Endothelial cell (in vitro differentiated cells): ENCODE results near the gene DHRS7B. TPM values are rescaled to one million over a fixed set of nuclear protein-coding genes. Genes with fewer than 3 reads are reported as not detected.
"Not testable (repeated sequence)": the region's sequence is repeated elsewhere in the genome, so short reads cannot be mapped to it uniquely, and the experiment has no call there.

ENCODE experiments used
- DNase-seq: peaks from one replicate; pipeline ENCODE4 v3.0.0; 2021; ENCODE audit warnings: low spot score
- H3K27ac Mint-ChIP-seq: one replicate; pipeline ENCODE4 v1.8.0; 2021; ENCODE audit warnings: mixed read lengths, inconsistent platforms; ENCODE audit not compliant: unreplicated experiment
- H3K27me3 Mint-ChIP-seq: one replicate; pipeline ENCODE4 v1.8.0; 2021; ENCODE audit warnings: mild to moderate bottlenecking, moderate library complexity, mixed read lengths, inconsistent platforms; ENCODE audit not compliant: unreplicated experiment
- H3K36me3 Mint-ChIP-seq: one replicate; pipeline ENCODE4 v1.8.0; 2021; ENCODE audit warnings: mild to moderate bottlenecking, low read depth, mixed read lengths, inconsistent platforms; ENCODE audit not compliant: unreplicated experiment
- H3K4me1 Mint-ChIP-seq: one replicate; pipeline ENCODE4 v1.8.0; 2021; ENCODE audit warnings: mild to moderate bottlenecking, mixed read lengths, inconsistent platforms; ENCODE audit not compliant: unreplicated experiment
- H3K4me3 Mint-ChIP-seq: one replicate; pipeline ENCODE4 v1.8.0; 2021; ENCODE audit warnings: mild to moderate bottlenecking, mixed read lengths, inconsistent platforms; ENCODE audit not compliant: unreplicated experiment
- H3K9me3 Mint-ChIP-seq: one replicate; pipeline ENCODE4 v1.8.0; 2021; ENCODE audit warnings: mixed read lengths, inconsistent platforms; ENCODE audit not compliant: unreplicated experiment
- CTCF ChIP-seq: fragments of 200-600 bp; sonication (generic); IDR thresholded peaks from one replicate; pipeline ENCODE4 v1.5.0; 2021; ENCODE audit warnings: antibody characterized with exemption; ENCODE audit not compliant: unreplicated experiment
- total RNA-seq: library from RNA; stranded (reverse); fragmentation: NEBNext Ultra II Directional; extraction: Animal tissue kit (Norgen Biotek cat#: 25700); gene quantifications from one replicate; pipeline ENCODE4 v1.2.1, GENCODE V29; 2021; ENCODE audit not compliant: unreplicated experiment

The DHRS7B gene
- total RNA-seq, 1 donor from 2014 or later: 31.0 TPM

- TF ChIP-seq CTCF: no peak
- Mint-ChIP-seq H3K9me3 (no peaks in the 10 kb centered on the region), H3K4me3 (no peak overlapping the region), H3K36me3 (peaks cover 36% of the 10 kb centered on the region), H3K27me3 (peaks cover 2% of the 10 kb centered on the region), H3K4me1 (peaks cover 24% of the 10 kb centered on the region), H3K27ac (no peak overlapping the region)
- no peak for DNase-seq
These were observed 64.9 kb downstream of the DHRS7B start for GRCh38 chr17:21191698-21192097.

- H3K27me3 Mint-ChIP-seq, H3K9me3 Mint-ChIP-seq, H3K27ac Mint-ChIP-seq, DNase-seq: not testable (repeated sequence)
- peaks cover 43% of the 10 kb centered on the region for H3K36me3 Mint-ChIP-seq
- H3K4me3 Mint-ChIP-seq: peak overlapping the region; percentile 31
- H3K4me1 Mint-ChIP-seq: peaks cover 25% of the 10 kb centered on the region
These were observed 65.7 kb downstream of the DHRS7B start for GRCh38 chr17:21192414-21192813.

GRCh38 chr17:21193031-21193430, 66.3 kb downstream of the DHRS7B start:
- no peak overlapping the region for H3K4me3 Mint-ChIP-seq
- H3K4me1 Mint-ChIP-seq: peaks cover 25% of the 10 kb centered on the region
- no peak for TF ChIP-seq CTCF
- peaks cover 3% of the 10 kb centered on the region for H3K27me3 Mint-ChIP-seq
- no peak for DNase-seq
- H3K27ac Mint-ChIP-seq: no peak overlapping the region
- H3K36me3 Mint-ChIP-seq: peaks cover 49% of the 10 kb centered on the region
- H3K9me3 Mint-ChIP-seq: no peaks in the 10 kb centered on the region

GRCh38 chr17:21194226-21194625, 67.5 kb downstream of the DHRS7B start:
- H3K4me3 Mint-ChIP-seq: no peak overlapping the region
- H3K27me3 Mint-ChIP-seq: peaks cover 7% of the 10 kb centered on the region
- no peaks in the 10 kb centered on the region for H3K9me3 Mint-ChIP-seq
- no peak overlapping the region for H3K27ac Mint-ChIP-seq
- TF ChIP-seq CTCF: no peak
- DNase-seq: no peak
- peaks cover 24% of the 10 kb centered on the region for H3K4me1 Mint-ChIP-seq
- peaks cover 53% of the 10 kb centered on the region for H3K36me3 Mint-ChIP-seq

- H3K9me3 Mint-ChIP-seq: no peaks in the 10 kb centered on the region
- H3K27me3 Mint-ChIP-seq: peaks cover 7% of the 10 kb centered on the region
- TF ChIP-seq CTCF: no peak
- peaks cover 29% of the 10 kb centered on the region for H3K4me1 Mint-ChIP-seq
- no peak overlapping the region for H3K4me3 Mint-ChIP-seq
- peaks cover 53% of the 10 kb centered on the region for H3K36me3 Mint-ChIP-seq
- H3K27ac Mint-ChIP-seq: no peak overlapping the region
- no peak for DNase-seq
These were observed 67.9 kb downstream of the DHRS7B start for GRCh38 chr17:21194703-21195102.

- H3K4me3 Mint-ChIP-seq: no peak overlapping the region
- H3K36me3 Mint-ChIP-seq: peaks cover 41% of the 10 kb centered on the region
- H3K27ac Mint-ChIP-seq: no peak overlapping the region
- no peaks in the 10 kb centered on the region for H3K9me3 Mint-ChIP-seq
- no peak for TF ChIP-seq CTCF
- peaks cover 9% of the 10 kb centered on the region for H3K27me3 Mint-ChIP-seq
- no peak for DNase-seq
- peaks cover 33% of the 10 kb centered on the region for H3K4me1 Mint-ChIP-seq
These were observed 69.4 kb downstream of the DHRS7B start for GRCh38 chr17:21196126-21196525.
